Activated CD8-positive, alpha-beta memory T cell treated with anti-CD3 and anti-CD28 coated beads, Interleukin-2, amount 50 U/mL, for 4 hours (primary cell): ENCODE measurements around the gene GAS6.
"Not testable (repeated sequence)": the region's sequence is repeated elsewhere in the genome, so short reads cannot be mapped to it uniquely, and the experiment has no call there.

Experiments used
- DNase-seq: peaks from one replicate; pipeline ENCODE4 v3.0.0-alpha.2; 2020

The GAS6 gene

GRCh38 chr13:113804017-113804702, 59.7 kb downstream of the GAS6 start:
- no peak for DNase-seq

- no peak for DNase-seq
Observed at GRCh38 chr13:113803409-113804016, 60.4 kb downstream of the GAS6 start.

- DNase-seq = no peak
Observed at GRCh38 chr13:113802761-113803160, 61.1 kb downstream of the GAS6 start.

- DNase-seq = no peak
Observed at GRCh38 chr13:113802090-113802531, 61.8 kb downstream of the GAS6 start.

GRCh38 chr13:113801289-113801961, 62.5 kb downstream of the GAS6 start:
- DNase-seq = no peak

GRCh38 chr13:113800576-113800926, 63.3 kb downstream of the GAS6 start:
- DNase-seq = no peak

GRCh38 chr13:113798200-113798811, 65.6 kb downstream of the GAS6 start:
- no peak for DNase-seq

- DNase-seq = peak; percentile 10
Observed at GRCh38 chr13:113796964-113797676, 66.8 kb downstream of the GAS6 start.

- DNase-seq = peak; percentile 5
Observed at GRCh38 chr13:113796211-113796963, 67.5 kb downstream of the GAS6 start.

GRCh38 chr13:113795362-113795761, 68.5 kb downstream of the GAS6 start:
- not testable (repeated sequence) for DNase-seq

- peak; percentile 10 for DNase-seq
Observed at GRCh38 chr13:113794764-113795173, 69.1 kb downstream of the GAS6 start.

- peak; percentile 9 for DNase-seq
Observed at GRCh38 chr13:113794086-113794485, 69.8 kb downstream of the GAS6 start.

- peak; percentile 4 for DNase-seq
Observed at GRCh38 chr13:113793718-113794085, 70.2 kb downstream of the GAS6 start.

- DNase-seq = peak; percentile 9
Observed at GRCh38 chr13:113792886-113793717, 70.8 kb downstream of the GAS6 start.

- DNase-seq = no peak
Observed at GRCh38 chr13:113792236-113792770, 71.6 kb downstream of the GAS6 start.

- peak; percentile 8 for DNase-seq
Observed at GRCh38 chr13:113791761-113792160, 72.1 kb downstream of the GAS6 start.

- DNase-seq = peak; percentile 4
Observed at GRCh38 chr13:113791226-113791625, 72.7 kb downstream of the GAS6 start.

GRCh38 chr13:113789931-113790330, 73.9 kb downstream of the GAS6 start:
- peak; percentile 7 for DNase-seq

- no peak for DNase-seq
Observed at GRCh38 chr13:113789167-113789566, 74.7 kb downstream of the GAS6 start.

- DNase-seq = peak; percentile 7
Observed at GRCh38 chr13:113788413-113789135, 75.3 kb downstream of the GAS6 start.
